GM19099 (cell line): Measurements from ENCODE around the gene BICC1.

Experiments
- POLR2A ChIP-seq: IDR thresholded peaks from 3 replicates; pipeline ENCODE4 v1.6.1; 2011; ENCODE audit warnings: low read depth; ENCODE audit not compliant: insufficient read length; ENCODE audit errors: extremely low read depth

The BICC1 gene

DNA sequence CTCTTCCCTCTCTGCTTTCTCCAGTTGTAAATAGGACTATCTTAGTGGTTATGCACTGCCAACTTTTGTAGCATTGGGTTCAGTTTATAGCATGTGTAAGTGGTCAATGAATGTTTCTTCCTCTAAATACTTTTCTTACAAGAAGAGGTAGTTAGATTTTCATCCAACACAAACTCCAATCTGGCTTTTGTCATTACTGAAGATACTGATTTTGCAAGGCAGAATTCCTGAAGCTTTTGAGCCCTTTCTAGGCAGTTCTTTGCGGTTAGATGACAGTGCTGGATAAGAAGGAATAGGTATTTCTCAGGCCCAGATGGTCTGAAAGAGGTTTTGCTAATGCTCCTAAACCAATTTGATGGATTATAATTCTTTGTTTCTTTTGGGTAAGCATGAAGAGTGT is 60.5 kb downstream of the BICC1 start:
- TF ChIP-seq POLR2A: no peak

DNA sequence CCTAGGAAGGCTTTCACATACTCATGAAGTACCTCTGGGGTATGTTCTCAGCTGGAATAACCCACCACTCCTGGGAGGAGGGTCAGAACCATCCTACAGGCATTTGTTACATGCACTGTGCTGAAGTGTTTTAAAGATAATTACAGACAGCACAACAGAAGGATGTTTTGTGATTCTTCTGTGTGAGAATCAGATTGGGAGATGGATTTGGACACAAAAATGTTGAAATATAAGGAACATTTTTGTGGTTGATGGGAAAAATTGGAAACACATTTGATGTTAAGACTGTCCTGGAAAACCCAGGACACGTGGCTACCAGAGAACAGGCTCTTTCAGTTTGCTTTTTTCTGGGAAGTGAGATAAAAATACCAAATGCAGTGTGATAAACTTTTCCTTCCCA is 61.4 kb downstream of the BICC1 start:
- no peak for TF ChIP-seq POLR2A

- no peak for TF ChIP-seq POLR2A
These were observed 62.8 kb downstream of the BICC1 start for GRCh38 chr10:58575491-58575890.

DNA sequence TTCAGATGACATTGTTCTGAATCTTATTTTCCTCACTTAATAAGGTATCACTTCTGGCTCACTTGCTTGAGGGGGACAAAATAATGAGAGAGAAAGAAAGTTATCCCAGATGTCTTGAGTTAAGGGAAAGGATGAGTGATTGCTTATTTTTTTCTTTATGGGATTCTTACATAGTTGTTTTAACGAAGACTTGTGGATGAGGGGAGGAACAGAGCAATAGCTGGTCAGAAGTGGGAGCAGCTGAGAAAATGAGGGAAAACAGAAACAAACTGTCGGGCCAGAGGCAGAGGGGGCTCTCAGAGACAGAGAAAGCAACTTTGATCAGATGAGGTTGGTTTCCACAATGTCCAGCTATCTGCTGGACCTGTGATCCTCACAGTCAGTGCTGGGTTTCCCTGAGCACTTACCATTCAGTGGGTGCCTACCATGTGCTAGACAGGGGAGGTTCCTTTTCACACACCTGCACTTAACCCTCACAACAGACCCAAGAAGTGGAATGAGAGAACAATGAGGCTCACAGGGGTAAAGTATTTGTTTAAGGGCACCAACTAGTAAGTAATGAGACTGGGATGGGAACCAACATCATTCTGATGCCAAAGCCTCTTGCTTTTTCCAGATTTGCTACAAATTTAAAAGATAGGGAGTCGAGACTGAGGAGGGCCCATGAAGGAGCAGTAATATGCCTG is 64.2 kb downstream of the BICC1 start:
- no peak for TF ChIP-seq POLR2A

GRCh38 chr10:58577437-58577777 is 64.7 kb downstream of the BICC1 start:
- TF ChIP-seq POLR2A: no peak

- no peak for TF ChIP-seq POLR2A
These were observed 65.7 kb downstream of the BICC1 start for GRCh38 chr10:58578366-58578765.

DNA sequence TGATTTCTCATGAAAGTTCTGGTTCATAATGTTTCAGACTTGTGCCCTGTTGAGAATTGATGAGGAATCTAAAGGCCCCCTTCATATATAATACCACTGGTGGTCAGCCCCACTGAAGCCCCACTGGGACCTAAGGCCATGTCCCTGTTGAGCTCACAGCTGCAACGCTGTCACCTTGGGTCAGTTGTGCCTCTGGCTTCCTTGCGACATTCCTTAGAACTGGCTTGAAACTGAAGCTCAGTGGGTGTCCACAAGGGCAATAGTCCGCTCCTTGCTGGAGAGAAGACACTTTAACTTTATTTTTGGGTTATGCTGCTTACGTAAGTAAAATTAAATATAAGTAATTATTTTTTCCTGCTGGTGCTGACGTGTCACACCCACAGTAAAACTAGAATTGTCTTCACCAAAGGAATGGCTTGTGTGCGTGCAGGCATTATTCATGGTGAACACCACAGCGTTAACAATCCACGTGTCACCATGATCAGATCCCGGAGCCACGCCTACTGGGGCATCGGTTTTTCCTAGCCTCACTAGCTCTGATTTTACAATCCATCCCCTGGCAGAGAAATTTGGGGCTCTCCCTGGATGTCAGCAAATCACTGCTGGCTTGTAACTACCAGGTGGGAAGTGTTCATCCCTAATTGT is 66.5 kb downstream of the BICC1 start:
- TF ChIP-seq POLR2A: no peak

GRCh38 chr10:58582045-58582444 is 69.4 kb downstream of the BICC1 start:
- no peak for TF ChIP-seq POLR2A

DNA sequence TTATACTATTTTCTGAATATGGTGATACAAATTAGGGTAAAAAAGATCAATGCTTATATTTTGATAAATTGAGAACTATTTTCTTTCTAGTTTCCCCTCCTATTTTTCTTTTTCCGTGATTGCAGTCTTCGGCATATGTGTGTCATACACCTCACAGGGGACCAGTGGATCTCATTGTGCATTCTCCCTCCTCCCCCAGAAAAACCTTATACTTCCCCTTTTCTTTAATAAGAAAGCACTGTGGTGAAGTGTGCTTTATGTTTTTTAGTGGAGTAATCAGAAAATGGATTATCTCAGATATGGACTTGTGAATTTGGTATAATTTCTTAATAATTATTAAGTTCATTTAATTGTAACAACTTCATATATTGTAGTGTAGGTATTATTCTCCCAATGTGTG is 72.8 kb downstream of the BICC1 start:
- no peak for TF ChIP-seq POLR2A

- TF ChIP-seq POLR2A: no peak
These were observed 73.9 kb downstream of the BICC1 start for GRCh38 chr10:58586282-58587245.

- TF ChIP-seq POLR2A: no peak
These were observed 75.0 kb downstream of the BICC1 start for GRCh38 chr10:58587676-58588075.

GRCh38 chr10:58588673-58589265 is 76.1 kb downstream of the BICC1 start:
- TF ChIP-seq POLR2A: no peak

DNA sequence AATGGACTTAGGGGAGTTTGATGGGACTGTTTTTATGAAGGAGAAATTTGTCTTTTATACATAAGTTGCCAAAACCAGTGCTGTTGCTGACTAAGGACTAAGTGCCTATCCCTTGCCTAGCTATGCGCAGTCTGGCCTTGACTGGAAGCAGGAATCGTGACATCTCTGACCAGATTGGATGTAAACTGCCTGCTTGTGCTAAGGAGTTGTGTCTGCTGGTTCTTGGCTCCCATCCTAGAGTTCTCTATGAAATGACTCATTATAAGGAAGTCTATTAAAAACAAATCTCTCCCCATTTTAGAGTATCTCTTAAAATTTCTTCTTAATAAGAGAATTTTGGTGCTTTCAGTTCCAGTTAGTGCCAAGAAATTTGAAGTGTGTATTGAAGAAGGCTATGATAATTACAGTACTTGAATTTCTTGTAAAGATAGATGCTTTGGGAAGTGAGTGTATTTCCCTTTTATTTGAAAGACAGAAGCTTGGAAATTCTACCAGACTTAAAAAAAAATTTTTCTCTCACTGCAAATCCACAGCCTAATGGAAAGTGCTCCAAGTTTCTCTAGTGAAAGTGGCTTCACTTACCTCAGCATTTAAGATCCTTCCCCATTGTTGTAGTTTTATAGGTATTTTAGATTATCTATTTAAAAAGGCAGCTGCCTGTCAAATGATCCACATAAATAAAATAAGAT is 77.6 kb downstream of the BICC1 start:
- TF ChIP-seq POLR2A: no peak

- no peak for TF ChIP-seq POLR2A
These were observed 78.3 kb downstream of the BICC1 start for GRCh38 chr10:58590924-58591323.

DNA sequence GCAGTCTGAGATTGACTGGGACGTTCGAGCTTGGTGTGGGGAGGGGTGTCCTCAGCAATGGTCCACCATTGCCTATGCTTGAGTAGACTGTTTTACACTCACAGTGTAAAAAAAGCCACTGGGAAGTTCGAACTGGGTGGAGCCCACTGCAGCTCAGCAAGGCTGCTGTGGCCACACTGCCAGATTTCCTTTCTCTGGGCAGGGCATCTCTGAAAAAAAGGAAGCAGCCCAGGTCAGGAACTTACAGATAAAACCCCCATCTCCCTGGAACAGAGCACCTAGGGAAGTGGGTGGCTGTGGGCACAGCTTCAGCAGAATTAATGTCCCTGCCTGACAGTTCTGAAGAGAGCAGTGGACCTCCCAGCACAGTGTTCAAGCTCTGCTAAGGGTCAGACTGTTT is 80.3 kb downstream of the BICC1 start:
- TF ChIP-seq POLR2A: no peak

DNA sequence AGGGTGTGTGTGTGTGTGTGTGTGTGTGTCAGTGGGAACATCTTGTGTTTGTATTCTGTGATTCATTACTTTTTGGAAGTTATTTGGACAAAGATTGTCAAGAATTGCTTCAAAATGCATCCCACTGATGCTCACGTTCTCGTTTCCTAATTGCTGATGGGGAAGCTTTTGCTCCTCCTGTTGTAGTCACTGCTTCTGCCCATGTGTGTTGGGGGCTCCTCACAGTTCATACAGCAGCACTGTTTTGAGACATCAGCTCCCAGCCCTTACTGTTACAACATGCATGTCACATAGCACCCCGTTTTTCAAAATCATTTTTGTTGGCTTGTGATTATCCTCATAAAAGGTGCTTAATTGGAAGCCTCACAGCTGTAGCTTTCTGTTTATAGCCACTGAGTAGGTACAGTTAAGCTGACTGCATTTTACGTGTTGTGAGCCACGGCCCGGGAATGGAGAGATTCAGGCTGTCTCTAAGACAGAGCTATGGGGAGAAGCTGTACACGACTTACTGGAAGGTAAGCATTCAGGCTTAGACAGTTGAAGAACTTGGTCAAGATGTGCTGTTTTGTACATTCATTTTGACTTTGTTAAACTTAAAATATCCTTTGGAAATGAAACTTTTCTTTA is 87.4 kb downstream of the BICC1 start:
- no peak for TF ChIP-seq POLR2A
